Heart right ventricle (tissue), 16 donors: ENCODE measurements around the gene S100A10. TPM values are rescaled to one million over a fixed set of nuclear protein-coding genes. Genes with fewer than 3 reads are reported as not detected.

Source experiments
- ATAC-seq, 8 donors: fragments of 200-7000 bp; cut with Tn5 transposase; one replicate each; pipeline ENCODE4 v1.9.1; 2020; ENCODE audit warnings: mild to moderate bottlenecking in 8 of 8, moderate library complexity in 8 of 8, moderate number of reproducible peaks in 1 of 8
- DNase-seq, 2 donors: peaks; one replicate each; pipeline ENCODE4 v3.0.0-alpha.2; 2020
- H3K27ac ChIP-seq, 10 donors: fragments of 200-600 bp; sonication (generic) in 2 of 10; one replicate each; pipeline versions ENCODE4 v1.5.0 to v1.8.0; 2020 to 2022; ENCODE audit warnings: mild to moderate bottlenecking in 3 of 10
- H3K27me3 ChIP-seq, 7 donors: fragments of 200-600 bp; one replicate each; pipeline ENCODE4 v1.8.0; 2021 to 2022; ENCODE audit warnings: mild to moderate bottlenecking in 2 of 7
- H3K36me3 ChIP-seq, 9 donors: fragments of 200-600 bp; sonication (generic) in 1 of 9; one replicate each; pipeline versions ENCODE4 v1.5.0 to v1.8.0; 2020 to 2022; ENCODE audit warnings: mild to moderate bottlenecking in 2 of 9
- H3K4me1 ChIP-seq, 9 donors: fragments of 200-600 bp; sonication (generic) in 1 of 9; one replicate each; pipeline versions ENCODE4 v1.5.0 to v1.8.0; 2020 to 2022; ENCODE audit warnings: mild to moderate bottlenecking in 4 of 9
- H3K4me3 ChIP-seq, 10 donors: fragments of 200-600 bp; sonication (generic) in 2 of 10; one replicate each; pipeline versions ENCODE4 v1.5.0 to v1.8.0; 2020 to 2022; ENCODE audit warnings: mild to moderate bottlenecking in 7 of 10, moderate library complexity in 2 of 10
- H3K9me3 ChIP-seq, 11 donors: fragments of 200-600 bp in 10 of 11; sonication (generic) in 2 of 11; one replicate each; pipeline versions ENCODE4 v1.5.0 to v1.8.0; 2013 to 2022; ENCODE audit warnings: mild to moderate bottlenecking in 2 of 11, control low read depth in 1 of 11, moderate library complexity in 1 of 11
- WGBS, 2 donors: extraction: QIAGEN DNeasy Blood & Tissue Kit; methylation state at CpG; one replicate each; pipeline ENCODE4 v1.1.7; 2013; ENCODE audit warnings: inconsistent platforms in 1 of 2; 5-methylcytosine and 5-hydroxymethylcytosine counted together
- intact Hi-C, 10 donors: fragments of 100-400 bp; cut with DNase I; formaldehyde crosslinking; loops; one replicate each; pipeline versions ENCODE4 v1.11.1 to v1.14.2; 2022
- polyA plus RNA-seq, 2 donors: library from polyadenylated mRNA; stranded (reverse); fragments of 200-250 nt; gene quantifications; one replicate each; pipeline ENCODE4 v1.2.3, GENCODE V29; 2013
- total RNA-seq, 10 donors: library from RNA; stranded (reverse); fragmentation: NEBNext Ultra II Directional in 3 of 10; extraction: Animal tissue kit (Norgen Biotek cat#: 25700) in 3 of 10; gene quantifications; one replicate each; pipeline versions ENCODE4 v1.2.1 to v1.2.4, GENCODE V29; 2021 to 2023
- TF ChIP-seq, protein P1 (sequence below), 9 donors: fragments of 200-600 bp; sonication (generic) in 2 of 9; IDR thresholded peaks; one replicate each; pipeline versions ENCODE4 v1.5.0 to v1.8.0; 2021 to 2022; ENCODE audit warnings: antibody characterized with exemption in 9 of 9, mild to moderate bottlenecking in 5 of 9, moderate library complexity in 1 of 9
- donor health status: Arrhythmogenic right ventricular cardiomyopathy.
- donor health status: ischemic (EF 13 %, LVEDD 7.1; RV severe dilation, severe dysfunction).
- donor health status: healthy with polysubstance abuse.
- donor health status: DM: no; HTN: yes; CAD: no.
- donor health status: DM: no; HTN: no; CAD: no.
- donor health status: ischemic (EF 25% LVEDD 6.9; RV normal size, moderate dysfunction).
- donor health status: ischemic (EF 25% LVEDD 5.7; RV mildly dilated, moderate dysfunction).
- donor health status: healthy.
- donor health status: DM: yes; HTN: yes; CAD: no.
- donor health status: Ischemic cardiomyopathy.
- donor health status: ischemic (EF 35%, LVEDD 5.7; RV mildly dilated, moderate dysfunction).
- donor health status: nonischemic (EF 11% LVEDD 7.7; RV severe dilation, severe dysfunction).
- donor health status: DM: yes; HTN: yes; CAD: no.
- donor health status: PGD.
- donor health status: ischemic (EF 29% LVEDD 5.4; RV normal size, mild dysfunction).
- donor health status: nonischemic (EF 23%, LVEDD 6.1; RV moderate dilation, normal function).

Gene S100A10
- total and polyA plus RNA-seq, 12 donors, result 71.3 to 519 (median 245) TPM

DNA sequence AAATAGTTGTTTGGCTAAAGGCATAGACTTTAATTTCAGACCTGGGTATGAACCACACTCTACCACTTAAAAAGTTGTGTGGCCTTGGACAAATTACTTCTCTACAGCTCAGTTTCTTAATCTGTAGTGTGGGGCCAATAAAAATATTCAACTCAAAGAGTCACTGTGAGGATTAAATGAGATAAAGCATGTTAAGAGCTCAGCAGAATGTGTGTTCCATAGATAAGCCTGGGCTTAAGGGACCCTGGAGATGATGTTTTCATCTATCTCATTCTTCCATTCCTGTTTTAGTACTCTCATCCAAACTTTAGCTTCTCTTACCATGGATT lies 17.7 kb downstream of the S100A10 start:
- ATAC-seq (no peak), DNase-seq (no peak)
- H3K9me3 ChIP-seq, result no peaks in the 10 kb centered on the region
- H3K36me3 ChIP-seq, result peaks cover 0 to 7% (median 3%) of the 10 kb centered on the region in 9 donors
- no peak overlapping the region for H3K27ac ChIP-seq
- H3K27me3 ChIP-seq, result no peaks in the 10 kb centered on the region
- H3K4me3 ChIP-seq, result no peak overlapping the region
- TF ChIP-seq, protein P1, sequence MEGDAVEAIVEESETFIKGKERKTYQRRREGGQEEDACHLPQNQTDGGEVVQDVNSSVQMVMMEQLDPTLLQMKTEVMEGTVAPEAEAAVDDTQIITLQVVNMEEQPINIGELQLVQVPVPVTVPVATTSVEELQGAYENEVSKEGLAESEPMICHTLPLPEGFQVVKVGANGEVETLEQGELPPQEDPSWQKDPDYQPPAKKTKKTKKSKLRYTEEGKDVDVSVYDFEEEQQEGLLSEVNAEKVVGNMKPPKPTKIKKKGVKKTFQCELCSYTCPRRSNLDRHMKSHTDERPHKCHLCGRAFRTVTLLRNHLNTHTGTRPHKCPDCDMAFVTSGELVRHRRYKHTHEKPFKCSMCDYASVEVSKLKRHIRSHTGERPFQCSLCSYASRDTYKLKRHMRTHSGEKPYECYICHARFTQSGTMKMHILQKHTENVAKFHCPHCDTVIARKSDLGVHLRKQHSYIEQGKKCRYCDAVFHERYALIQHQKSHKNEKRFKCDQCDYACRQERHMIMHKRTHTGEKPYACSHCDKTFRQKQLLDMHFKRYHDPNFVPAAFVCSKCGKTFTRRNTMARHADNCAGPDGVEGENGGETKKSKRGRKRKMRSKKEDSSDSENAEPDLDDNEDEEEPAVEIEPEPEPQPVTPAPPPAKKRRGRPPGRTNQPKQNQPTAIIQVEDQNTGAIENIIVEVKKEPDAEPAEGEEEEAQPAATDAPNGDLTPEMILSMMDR (IDR thresholded peaks at IDR 0.05), result no peak
- H3K4me1 ChIP-seq, result peaks cover 0 to 28% (median 18%) of the 10 kb centered on the region in 9 donors
- intact Hi-C loops, result no loop called here

DNA sequence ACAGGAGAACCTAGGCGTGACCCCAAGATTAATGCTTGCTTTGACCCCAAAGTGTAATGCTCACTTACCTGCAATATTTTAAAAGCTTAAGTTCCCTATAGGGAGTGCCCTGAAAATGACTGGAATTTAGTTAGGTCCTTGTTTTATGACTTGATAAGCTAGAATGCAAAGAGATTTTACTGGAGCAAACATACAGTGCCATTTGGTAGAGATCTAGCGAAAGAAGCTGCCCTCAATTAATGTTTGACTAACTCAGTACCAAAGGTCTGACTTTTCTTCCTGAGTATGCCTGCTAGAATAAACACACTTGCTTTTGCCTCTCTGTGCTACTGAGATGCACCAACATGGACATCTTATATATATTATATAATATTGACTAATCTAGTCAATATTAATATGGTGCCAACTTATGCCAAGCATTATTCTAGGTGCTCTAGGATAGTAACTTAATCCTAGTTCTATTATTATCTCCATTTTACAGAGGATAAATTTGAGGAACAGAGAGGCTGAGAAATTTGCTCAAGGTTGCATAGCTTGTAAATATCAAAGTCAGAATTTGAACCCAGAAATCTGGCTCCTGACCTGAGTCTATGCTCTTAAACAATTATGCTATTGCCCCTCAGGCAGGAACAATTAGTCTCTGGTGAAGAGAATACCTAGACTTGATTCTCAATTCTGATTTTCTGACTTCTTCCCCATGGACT lies 18.2 kb downstream of the S100A10 start:
- Histone ChIP-seq H3K4me1 (peaks cover 0 to 25% (median 13%) of the 10 kb centered on the region in 9 donors), H3K36me3 (peaks cover 0 to 2% (median 0%) of the 10 kb centered on the region in 9 donors), H3K27ac (no peak overlapping the region), H3K9me3 (no peaks in the 10 kb centered on the region), H3K4me3 (no peak overlapping the region), H3K27me3 (no peaks in the 10 kb centered on the region)
- WGBS, 2 donors, result 95 to 97% methylated on average over 2 of the region's 2 CpGs
- intact Hi-C loops, result no loop called here
- DNase-seq (no peak), ATAC-seq (no peak)
- TF ChIP-seq, protein P1 (IDR thresholded peaks at IDR 0.05), result no peak

DNA sequence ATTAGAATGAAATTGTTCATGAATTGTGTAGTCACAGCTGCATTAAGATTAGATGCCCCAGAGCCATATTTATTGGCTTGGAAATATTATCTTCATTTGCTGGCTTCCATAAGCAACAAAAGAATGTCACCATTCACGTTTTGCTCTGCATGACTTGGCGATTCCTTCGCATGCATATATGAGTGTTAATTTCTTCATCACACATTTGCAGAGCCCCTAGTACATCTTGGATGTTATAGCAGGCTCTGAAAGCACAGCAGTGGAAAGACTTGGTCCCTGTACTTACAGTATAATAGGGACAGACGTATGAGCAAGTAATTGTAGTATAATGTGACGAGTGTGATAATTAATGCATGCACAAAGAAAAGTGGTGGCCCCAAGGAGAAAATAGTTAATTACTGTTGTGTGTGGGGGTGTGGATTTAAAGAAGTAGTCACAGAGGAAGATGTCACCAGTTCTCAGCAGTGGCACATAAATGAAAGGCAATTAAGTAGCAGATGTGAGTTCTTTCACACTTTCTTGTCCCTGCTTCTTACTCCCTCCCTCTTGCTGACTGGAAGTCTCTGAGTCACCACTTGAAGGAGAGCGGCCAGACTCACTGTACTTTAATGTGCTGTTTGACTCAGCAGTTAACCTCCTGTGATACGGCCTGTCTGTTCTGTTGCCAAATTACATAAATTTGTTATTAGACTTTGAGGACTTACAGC lies 21.0 kb downstream of the S100A10 start:
- TF ChIP-seq, protein P1 (IDR thresholded peaks at IDR 0.05), result no peak
- WGBS, 2 donors, result 54 to 59% methylated on average over 7 of the region's 7 CpGs
- H3K9me3 ChIP-seq, result no peaks in the 10 kb centered on the region
- intact Hi-C loops, result no loop called here
- no peaks in the 10 kb centered on the region for H3K27me3 ChIP-seq
- H3K4me3 ChIP-seq, result no peak overlapping the region
- ATAC-seq (peak in 6 of 8 donors; percentile 38 to 90 (median 60)), DNase-seq (no peak)
- H3K27ac ChIP-seq, result peak overlapping the region in 1 of 10 donors; percentile 4
- no peaks in the 10 kb centered on the region for H3K36me3 ChIP-seq
- H3K4me1 ChIP-seq, result peaks cover 0 to 44% (median 10%) of the 10 kb centered on the region in 9 donors

DNA sequence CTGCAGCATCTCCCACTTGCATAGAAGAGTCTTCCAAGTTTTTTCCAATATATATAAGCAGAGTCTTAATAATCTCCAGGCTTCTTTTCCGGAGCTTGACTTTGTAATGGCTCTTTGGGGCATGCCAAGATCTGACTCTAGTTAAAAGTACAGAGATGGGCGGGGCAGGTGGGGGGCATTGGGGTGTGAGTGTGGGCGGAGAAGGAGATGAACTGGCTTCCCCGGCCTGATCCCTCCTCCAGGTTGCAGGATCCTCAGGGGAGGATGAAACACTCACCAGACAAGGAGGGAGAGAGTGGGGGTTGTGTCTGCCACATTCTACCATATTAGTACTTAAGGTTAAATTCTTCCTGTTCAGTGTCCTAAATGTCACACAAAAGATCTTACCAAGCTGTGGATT lies 23.0 kb downstream of the S100A10 start:
- TF ChIP-seq, protein P1 (IDR thresholded peaks at IDR 0.05), result no peak
- ATAC-seq, result peak in 1 of 8 donors; percentile 13
- H3K9me3 ChIP-seq, result no peaks in the 10 kb centered on the region
- H3K27me3 ChIP-seq, result no peaks in the 10 kb centered on the region
- no peak overlapping the region for H3K4me3 ChIP-seq
- H3K36me3 ChIP-seq, result no peaks in the 10 kb centered on the region
- H3K27ac ChIP-seq, result no peak overlapping the region
- DNase-seq, result no peak
- 60 to 69% methylated on average over 4 of the region's 4 CpGs for WGBS, 2 donors
- peaks cover 0 to 56% (median 12%) of the 10 kb centered on the region in 9 donors for H3K4me1 ChIP-seq
- intact Hi-C loops, result no loop called here
